HG03097 (cell line): ENCODE measurements around the gene MANBA.

ENCODE experiments used
- ATAC-seq: cut with Tn5 transposase; IDR thresholded peaks from one replicate; pipeline ENCODE4 v1.9.1; 2021; ENCODE audit not compliant: unreplicated experiment, low FRiP score

Gene MANBA

GRCh38 chr4:102760645-102761295 is at the start of gene MANBA:
Gene MANBA, minus strand, starts transcription at chr4:102760968. Its CDS starts 74 bp downstream, at chr4:102760894.
- ATAC-seq = peak; percentile 84

- no peak for ATAC-seq
Observed at GRCh38 chr4:102809691-102810090, 48.9 kb upstream of the MANBA start.

GRCh38 chr4:102809190-102809589 is 48.4 kb upstream of the MANBA start:
- no peak for ATAC-seq

GRCh38 chr4:102808009-102808408 is 47.2 kb upstream of the MANBA start:
- ATAC-seq = no peak

- no peak for ATAC-seq
Observed at GRCh38 chr4:102807345-102807744, 46.6 kb upstream of the MANBA start.

GRCh38 chr4:102799816-102800215 is 39.0 kb upstream of the MANBA start:
- ATAC-seq = no peak

- ATAC-seq = no peak
Observed at GRCh38 chr4:102794999-102795398, 34.2 kb upstream of the MANBA start.

- ATAC-seq = no peak
Observed at GRCh38 chr4:102792361-102792936, 31.7 kb upstream of the MANBA start.

- ATAC-seq = no peak
Observed at GRCh38 chr4:102791318-102791835, 30.6 kb upstream of the MANBA start.

- no peak for ATAC-seq
Observed at GRCh38 chr4:102789317-102789717, 28.5 kb upstream of the MANBA start.

- no peak for ATAC-seq
Observed at GRCh38 chr4:102787944-102788343, 27.2 kb upstream of the MANBA start.

GRCh38 chr4:102787096-102787881 is 26.5 kb upstream of the MANBA start:
- no peak for ATAC-seq

- ATAC-seq = no peak
Observed at GRCh38 chr4:102786279-102786678, 25.5 kb upstream of the MANBA start.

GRCh38 chr4:102783006-102783405 is 22.2 kb upstream of the MANBA start:
- ATAC-seq = no peak

- ATAC-seq = no peak
Observed at GRCh38 chr4:102781570-102781969, 20.8 kb upstream of the MANBA start.

- no peak for ATAC-seq
Observed at GRCh38 chr4:102780476-102781144, 19.8 kb upstream of the MANBA start.

- ATAC-seq = no peak
Observed at GRCh38 chr4:102779204-102779603, 18.4 kb upstream of the MANBA start.

GRCh38 chr4:102778720-102779119 is 18.0 kb upstream of the MANBA start:
- ATAC-seq = no peak

GRCh38 chr4:102775805-102776204 is 15.0 kb upstream of the MANBA start:
- ATAC-seq = no peak

- ATAC-seq = no peak
Observed at GRCh38 chr4:102774254-102774653, 13.5 kb upstream of the MANBA start.

GRCh38 chr4:102772738-102773340 is 12.1 kb upstream of the MANBA start:
- no peak for ATAC-seq
